Pulmonary artery endothelial cell (primary cell): ENCODE measurements around the gene EXOC7. TPM values are rescaled to one million over a fixed set of nuclear protein-coding genes. Genes with fewer than 3 reads are reported as not detected.
"Not testable (repeated sequence)": the region's sequence is repeated elsewhere in the genome, so short reads cannot be mapped to it uniquely, and the experiment has no call there.

Source experiments
- DNase-seq: peaks from one replicate; pipeline ENCODE4 v3.0.0-alpha.2; 2011; ENCODE audit warnings: low read depth, low spot score
- total RNA-seq: library from RNA; depleted of rRNA; stranded (reverse); fragments of >200 nt; gene quantifications from 2 replicates; pipeline ENCODE4 v1.2.3, GENCODE V29; 2014

Gene EXOC7
- total RNA-seq, 1 donor from 2014 or later: 82.1 TPM

GRCh38 chr17:76087531-76087930 lies 16.1 kb downstream of the EXOC7 start:
- DNase-seq: no peak

GRCh38 chr17:76086384-76086783 lies 17.2 kb downstream of the EXOC7 start:
- DNase-seq: no peak

- DNase-seq: no peak
These were observed 17.7 kb downstream of the EXOC7 start for GRCh38 chr17:76085731-76086366.

- no peak for DNase-seq
These were observed 18.4 kb downstream of the EXOC7 start for GRCh38 chr17:76085066-76085730.

- no peak for DNase-seq
These were observed 19.9 kb downstream of the EXOC7 start for GRCh38 chr17:76083536-76084182.

GRCh38 chr17:76082326-76083251 lies 21.0 kb downstream of the EXOC7 start:
- DNase-seq: no peak

GRCh38 chr17:76081295-76082210 lies 22.0 kb downstream of the EXOC7 start:
- DNase-seq: no peak

GRCh38 chr17:76080768-76081287 lies 22.8 kb downstream of the EXOC7 start:
- DNase-seq: no peak

GRCh38 chr17:76079956-76080767 lies 23.4 kb downstream of the EXOC7 start:
- DNase-seq: no peak

- DNase-seq: no peak
These were observed 24.0 kb downstream of the EXOC7 start for GRCh38 chr17:76079535-76079955.

GRCh38 chr17:76078860-76079534 lies 24.6 kb downstream of the EXOC7 start, which contains the start of gene ZACN:
TSS of gene ZACN (plus strand) at chr17:76079182. CDS start at chr17:76079265, 83 bp downstream.
- DNase-seq: no peak

- DNase-seq: not testable (repeated sequence)
These were observed 25.2 kb downstream of the EXOC7 start for GRCh38 chr17:76078370-76078769.

GRCh38 chr17:76077584-76078110 lies 25.9 kb downstream of the EXOC7 start:
- DNase-seq: no peak

- DNase-seq: no peak
These were observed 26.6 kb downstream of the EXOC7 start for GRCh38 chr17:76076765-76077583.

GRCh38 chr17:76076146-76076764 lies 27.3 kb downstream of the EXOC7 start:
- DNase-seq: no peak

- DNase-seq: no peak
These were observed 28.0 kb downstream of the EXOC7 start for GRCh38 chr17:76075364-76076145.
